BE2C (cell line): Measurements from ENCODE around the gene NAP1L4.

Source experiments
- DNase-seq: peaks from one replicate; pipeline ENCODE4 v3.0.0-alpha.2; 2020
- H3K27me3 ChIP-seq: fragments of 250-450 bp; sonication (Bioruptor Pico); 2 replicates; pipeline ENCODE4 v1.5.1; 2020; ENCODE audit warnings: mild to moderate bottlenecking
- H3K36me3 ChIP-seq: fragments of 250-450 bp; sonication (Bioruptor Pico); 2 replicates; pipeline ENCODE4 v1.5.1; 2020; ENCODE audit warnings: mild to moderate bottlenecking
- H3K4me1 ChIP-seq: fragments of 250-450 bp; sonication (Bioruptor Pico); 2 replicates; pipeline ENCODE4 v1.5.1; 2020
- H3K4me3 ChIP-seq: 2 replicates; pipeline ENCODE4 v1.5.1; 2011; ENCODE audit warnings: low read depth, low read length
- H3K9me3 ChIP-seq: fragments of 250-450 bp; sonication (Bioruptor Pico); 2 replicates; pipeline ENCODE4 v1.5.1; 2020
- TF ChIP-seq, protein P1 (sequence below): IDR thresholded peaks from 2 replicates; pipeline ENCODE4 v1.5.1; 2012; ENCODE audit warnings: mild to moderate bottlenecking, low read depth, low read length

Gene NAP1L4

DNA sequence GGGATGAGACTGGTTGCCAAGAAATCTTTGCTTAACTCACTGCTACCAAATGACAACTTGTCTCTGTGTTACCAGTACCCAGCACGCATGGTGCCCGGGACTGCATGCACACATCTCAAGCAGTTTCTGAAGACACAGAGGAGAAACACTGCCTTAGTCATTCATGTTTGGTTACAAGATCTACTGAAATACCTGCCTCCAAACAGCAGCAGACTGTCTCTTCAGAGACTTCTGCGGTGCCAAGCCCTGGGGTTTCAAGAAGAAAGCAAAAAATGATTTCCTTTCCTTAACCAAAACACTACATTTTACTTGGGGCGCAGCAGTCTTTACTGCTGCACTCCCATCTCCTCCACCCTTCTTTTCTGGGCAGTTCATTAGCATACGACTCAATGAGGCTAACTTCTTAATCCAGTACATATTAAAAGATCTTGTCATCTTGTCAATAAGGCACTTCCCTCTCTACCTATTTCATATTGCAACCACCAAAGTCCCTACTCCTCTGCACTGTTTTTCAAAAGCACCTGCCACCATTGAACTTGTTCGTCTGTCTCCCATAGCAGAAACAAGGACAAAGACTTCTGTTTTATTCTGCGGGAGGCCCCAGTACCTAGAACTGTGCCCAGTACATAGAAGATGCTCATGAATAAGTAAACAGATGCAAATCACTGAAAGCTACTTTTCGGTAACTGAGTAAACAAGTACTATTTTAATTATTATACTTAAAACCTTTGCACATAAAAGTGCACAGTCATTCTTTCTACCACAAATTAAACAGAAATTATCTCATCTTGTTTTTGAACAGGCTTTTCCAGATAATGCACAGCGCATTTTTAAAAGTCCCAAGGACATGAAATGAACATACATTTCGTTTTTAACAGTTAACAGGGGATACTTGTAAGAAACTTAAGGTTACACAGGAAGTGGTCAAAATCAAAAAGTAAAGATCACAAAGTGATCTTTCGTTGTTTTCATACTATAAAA is 4.0 kb downstream of the NAP1L4 start:
- Histone ChIP-seq H3K4me3 (no peak overlapping the region), H3K36me3 (no peaks in the 10 kb centered on the region), H3K9me3 (no peaks in the 10 kb centered on the region), H3K27me3 (no peaks in the 10 kb centered on the region), H3K4me1 (no peaks in the 10 kb centered on the region)
- DNase-seq, result no peak
- TF ChIP-seq, protein P1, sequence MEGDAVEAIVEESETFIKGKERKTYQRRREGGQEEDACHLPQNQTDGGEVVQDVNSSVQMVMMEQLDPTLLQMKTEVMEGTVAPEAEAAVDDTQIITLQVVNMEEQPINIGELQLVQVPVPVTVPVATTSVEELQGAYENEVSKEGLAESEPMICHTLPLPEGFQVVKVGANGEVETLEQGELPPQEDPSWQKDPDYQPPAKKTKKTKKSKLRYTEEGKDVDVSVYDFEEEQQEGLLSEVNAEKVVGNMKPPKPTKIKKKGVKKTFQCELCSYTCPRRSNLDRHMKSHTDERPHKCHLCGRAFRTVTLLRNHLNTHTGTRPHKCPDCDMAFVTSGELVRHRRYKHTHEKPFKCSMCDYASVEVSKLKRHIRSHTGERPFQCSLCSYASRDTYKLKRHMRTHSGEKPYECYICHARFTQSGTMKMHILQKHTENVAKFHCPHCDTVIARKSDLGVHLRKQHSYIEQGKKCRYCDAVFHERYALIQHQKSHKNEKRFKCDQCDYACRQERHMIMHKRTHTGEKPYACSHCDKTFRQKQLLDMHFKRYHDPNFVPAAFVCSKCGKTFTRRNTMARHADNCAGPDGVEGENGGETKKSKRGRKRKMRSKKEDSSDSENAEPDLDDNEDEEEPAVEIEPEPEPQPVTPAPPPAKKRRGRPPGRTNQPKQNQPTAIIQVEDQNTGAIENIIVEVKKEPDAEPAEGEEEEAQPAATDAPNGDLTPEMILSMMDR, result no peak

DNA sequence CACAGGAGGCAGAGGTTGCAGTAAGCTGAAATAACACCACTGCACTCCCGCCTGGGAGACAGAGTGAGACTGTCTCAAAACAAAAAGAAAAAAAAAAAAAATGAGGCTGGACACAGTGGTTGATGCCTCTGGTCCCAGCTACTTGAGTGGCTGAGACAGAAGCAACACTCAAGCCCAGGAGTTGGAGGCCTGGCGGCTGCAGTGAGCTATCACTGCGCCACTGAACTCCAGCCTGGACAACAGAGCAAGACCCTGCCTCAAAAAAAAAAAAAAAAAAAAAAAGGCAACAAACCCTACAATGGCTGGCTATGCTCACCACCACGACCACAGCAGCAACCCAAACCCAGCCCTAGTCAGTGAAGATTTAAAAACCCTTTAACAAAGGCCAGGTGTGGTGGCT is 8.2 kb downstream of the NAP1L4 start:
- H3K36me3 ChIP-seq, result no peaks in the 10 kb centered on the region; the same call in 1 of the 2 replicates

DNA sequence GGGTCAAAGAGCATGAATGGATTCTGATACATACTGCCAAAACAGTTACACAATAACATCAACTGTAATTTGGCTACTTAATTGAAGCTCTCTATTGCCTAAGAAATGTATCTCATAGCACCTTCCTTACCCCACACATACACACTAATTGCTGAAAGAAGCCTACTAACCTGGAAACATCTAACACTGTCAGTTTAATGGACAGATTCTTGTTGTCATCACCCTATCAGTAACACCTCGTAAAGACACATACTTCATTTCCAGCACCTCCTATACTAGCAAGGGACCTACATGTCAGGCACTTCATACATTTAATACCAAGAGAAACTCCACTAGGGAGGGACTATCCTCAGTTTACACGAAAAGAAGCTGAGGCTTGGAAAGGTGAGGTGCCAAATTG is 9.9 kb downstream of the NAP1L4 start:
- TF ChIP-seq, protein P1, result no peak
- no peaks in the 10 kb centered on the region for H3K9me3 ChIP-seq
- DNase-seq, result no peak
- peaks cover under 1% of the 10 kb centered on the region for H3K36me3 ChIP-seq
- no peaks in the 10 kb centered on the region for H3K4me1 ChIP-seq
- no peak overlapping the region for H3K4me3 ChIP-seq
- no peaks in the 10 kb centered on the region for H3K27me3 ChIP-seq

More for the DNA sequence above, 8.2 kb downstream of the NAP1L4 start:
- Histone ChIP-seq H3K4me1 (no peaks in the 10 kb centered on the region), H3K9me3 (no peaks in the 10 kb centered on the region), H3K4me3 (no peak overlapping the region), H3K27me3 (no peaks in the 10 kb centered on the region)
- DNase-seq, result no peak
- TF ChIP-seq, protein P1, result no peak

DNA sequence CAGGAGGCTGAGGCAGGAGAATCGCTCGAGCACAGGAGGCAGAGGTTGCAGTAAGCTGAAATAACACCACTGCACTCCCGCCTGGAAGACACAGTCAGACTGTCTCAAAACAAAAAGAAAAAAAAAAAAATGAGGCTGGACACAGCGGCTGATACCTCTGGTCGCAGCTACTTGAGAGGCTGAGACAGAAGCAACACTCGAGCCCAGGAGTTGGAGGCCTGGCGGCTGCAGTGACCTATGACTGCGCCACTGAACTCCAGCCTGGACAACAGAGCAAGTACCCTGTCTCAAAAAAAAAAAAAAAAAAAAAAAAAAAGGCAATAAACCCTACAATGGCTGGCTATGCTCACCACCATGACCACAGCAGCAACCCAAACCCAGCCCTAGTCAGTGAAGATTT is 11.0 kb downstream of the NAP1L4 start:
- DNase-seq, result no peak
- no peak overlapping the region for H3K4me3 ChIP-seq
- no peaks in the 10 kb centered on the region for H3K27me3 ChIP-seq
- H3K9me3 ChIP-seq, result no peaks in the 10 kb centered on the region
- TF ChIP-seq, protein P1, result no peak
- no peaks in the 10 kb centered on the region for H3K4me1 ChIP-seq
- H3K36me3 ChIP-seq, result peaks cover 3% of the 10 kb centered on the region

DNA sequence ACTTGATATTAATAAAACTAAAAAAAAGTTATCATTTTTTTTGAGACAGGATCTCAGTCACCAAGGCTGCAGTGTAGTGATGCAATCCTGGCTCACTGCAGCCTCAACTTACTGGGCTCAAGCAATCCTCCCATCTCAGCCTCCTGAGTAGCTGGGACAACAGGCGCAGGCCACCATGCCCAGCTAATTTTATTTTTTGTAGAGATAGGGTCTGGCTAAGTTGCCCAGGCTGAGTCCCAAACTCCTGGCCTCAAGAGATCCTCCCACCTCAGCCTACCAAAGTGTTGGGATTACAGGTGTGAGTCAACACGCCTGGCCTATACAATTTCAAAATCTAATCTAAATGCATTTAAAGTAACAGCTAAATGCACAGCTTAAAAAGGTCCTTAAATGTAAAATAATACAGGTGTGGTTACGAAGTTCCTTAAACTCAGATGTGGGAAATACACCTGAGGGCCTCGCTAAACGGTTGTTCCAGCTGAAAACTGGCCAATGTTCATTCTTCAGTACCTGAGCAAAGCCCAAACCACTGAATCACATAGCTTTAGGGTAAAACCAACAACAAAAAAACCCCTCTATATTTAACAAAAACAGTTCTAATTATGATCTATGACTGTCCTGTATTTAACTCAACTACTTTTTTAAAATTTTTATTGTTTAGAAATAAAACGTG is 11.8 kb downstream of the NAP1L4 start:
- no peak for DNase-seq
- no peak overlapping the region for H3K4me3 ChIP-seq
- no peaks in the 10 kb centered on the region for H3K9me3 ChIP-seq
- no peaks in the 10 kb centered on the region for H3K27me3 ChIP-seq
- TF ChIP-seq, protein P1, result no peak
- H3K4me1 ChIP-seq, result no peaks in the 10 kb centered on the region
- peaks cover 8% of the 10 kb centered on the region for H3K36me3 ChIP-seq
